ENCODE results near the gene IFNA6.
"Not testable (repeated sequence)": the region's sequence is repeated elsewhere in the genome, so short reads cannot be mapped to it uniquely, and the experiment has no call there.

IFNA6 gene

DNA sequence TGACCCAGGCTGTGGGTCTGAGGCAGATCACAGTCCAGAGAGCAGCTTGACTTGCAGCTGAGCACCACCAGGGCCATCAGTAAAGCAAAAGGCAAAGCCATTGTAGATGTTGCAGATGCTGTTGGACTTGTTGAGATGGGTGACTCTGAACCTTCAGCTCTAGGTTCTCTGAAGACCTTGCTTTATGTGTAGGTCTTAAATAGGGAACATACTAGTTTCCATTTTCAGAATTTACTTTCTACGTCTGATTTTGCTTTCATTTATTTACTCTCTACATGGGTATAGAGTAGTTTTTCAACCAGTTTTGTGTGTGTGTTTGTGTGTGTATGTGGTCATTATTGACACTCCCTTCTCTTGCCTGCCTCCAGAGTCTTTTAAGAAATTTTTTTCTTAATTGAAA, at the start of gene IFNA6:
Gene IFNA6, minus strand, starts transcription at position 101 of the 400 bp plus-strand sequence. Its CDS starts 0 bp downstream, at position 101.
- FAIRE-seq (no peak), DNase-seq (ENCODE audit: low spot score) (no peak)

DNA sequence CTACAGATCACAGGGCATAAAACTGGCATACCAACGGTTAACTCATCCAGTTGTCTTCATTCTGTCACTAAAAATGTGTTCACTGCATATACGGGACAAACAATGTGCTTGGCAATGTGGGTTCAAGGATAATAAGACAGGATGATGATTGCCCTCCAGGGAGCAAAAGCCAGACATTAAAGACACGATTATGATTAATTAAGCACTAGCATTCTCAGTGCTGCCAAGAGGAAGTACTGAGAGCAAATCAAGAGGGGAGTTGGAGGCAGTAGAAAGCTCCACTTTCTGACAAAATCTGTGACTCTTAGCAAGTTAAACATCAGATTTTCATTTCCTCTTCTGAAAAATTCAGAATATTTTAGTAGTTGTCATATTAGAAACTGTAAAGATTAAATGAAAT, 49.3 kb upstream of the IFNA6 start:
- FAIRE-seq (no peak), DNase-seq (ENCODE audit: low spot score) (no peak)

DNA sequence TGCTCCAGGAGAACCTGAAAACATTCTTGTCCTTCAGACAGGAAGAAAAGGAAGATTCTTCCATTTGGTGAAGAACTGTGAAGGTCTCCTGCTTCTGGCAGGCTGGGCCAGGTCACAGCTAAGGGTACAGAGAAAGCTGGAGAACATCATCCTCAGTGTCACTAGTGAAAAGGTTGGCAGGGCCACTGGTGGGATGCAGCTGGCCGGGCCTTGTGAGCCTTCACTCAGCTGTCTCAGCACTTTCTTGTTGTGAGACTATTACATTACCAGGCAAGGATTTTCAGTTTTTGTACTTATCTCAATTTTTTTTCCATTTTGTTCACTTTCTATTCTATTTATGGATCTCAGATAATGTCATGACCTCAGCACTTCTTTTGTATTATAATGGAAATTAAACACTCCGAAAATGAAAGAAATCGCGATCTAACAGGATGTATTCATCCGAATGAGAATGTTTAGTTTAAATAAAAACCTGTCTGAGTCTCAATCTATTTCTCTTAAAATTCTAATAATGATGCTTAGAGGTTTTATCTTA, 48.3 kb upstream of the IFNA6 start:
- DNase-seq (ENCODE audit: low spot score) (no peak), FAIRE-seq (no peak)

DNA sequence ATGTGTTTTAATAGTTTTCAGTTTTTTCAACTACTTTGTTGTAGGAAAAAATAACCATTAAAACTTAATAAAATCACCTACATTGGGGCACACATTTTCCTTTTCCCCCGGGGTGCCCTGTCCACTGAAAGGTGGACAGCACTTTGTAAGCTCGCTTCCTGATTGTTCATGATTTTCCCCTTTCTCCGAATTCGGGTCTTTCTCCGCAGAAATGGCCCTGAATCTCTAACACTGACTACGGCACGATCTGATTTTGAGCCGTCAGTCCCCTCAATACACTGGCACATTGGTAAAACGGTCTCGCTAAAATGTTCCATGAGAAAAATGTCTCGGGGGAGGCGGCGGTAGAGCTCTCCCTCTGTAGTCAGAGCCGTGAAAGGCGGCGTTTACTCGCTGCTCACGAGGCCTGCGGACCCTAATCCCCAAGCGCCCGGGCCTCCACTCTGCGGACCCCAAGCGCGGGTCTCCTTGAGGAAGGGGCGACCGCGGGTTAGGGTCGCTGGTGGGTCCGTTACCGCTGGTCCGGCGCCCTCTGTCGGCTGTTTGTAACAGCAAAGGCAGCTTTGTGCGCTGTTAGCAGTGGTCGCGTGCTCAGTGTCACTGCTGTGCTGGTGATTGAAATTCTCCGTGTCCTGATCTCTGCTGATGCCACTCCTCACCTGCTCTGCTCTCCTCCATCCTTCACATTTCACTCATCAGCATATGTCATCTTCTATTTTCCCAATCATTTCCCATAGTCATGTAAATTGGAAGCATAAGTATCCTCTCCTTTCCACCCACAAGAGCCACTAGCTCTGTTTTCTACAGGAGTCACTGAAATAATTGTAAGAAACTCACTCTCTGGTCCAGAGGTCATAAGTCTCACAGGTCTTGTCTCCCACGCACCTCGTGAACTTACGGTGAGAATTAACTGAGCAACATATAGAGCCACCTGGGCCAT, 45.4 kb upstream of the IFNA6 start:
- DNase-seq (ENCODE audit: low spot score) (no peak), FAIRE-seq (no peak)

DNA sequence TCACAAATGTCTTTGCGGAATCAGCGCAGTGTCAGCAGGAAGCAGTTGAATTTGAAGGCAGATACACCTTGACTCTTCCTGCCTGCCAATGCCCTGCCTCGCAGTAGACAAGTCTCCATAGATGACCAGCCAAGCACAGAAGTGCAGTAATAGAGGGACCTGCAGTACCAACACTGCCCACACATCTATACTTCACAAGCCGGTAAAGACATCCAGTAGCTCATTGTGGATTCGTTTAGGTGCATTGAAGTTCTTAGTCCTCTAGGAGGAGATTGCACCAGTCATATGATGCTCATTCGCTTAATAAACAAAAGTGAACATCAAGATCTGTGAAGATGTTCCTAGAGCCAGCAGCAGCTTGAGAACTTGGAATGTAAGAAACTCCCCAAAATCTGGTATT, 41.6 kb upstream of the IFNA6 start:
- FAIRE-seq (no peak), DNase-seq (ENCODE audit: low spot score) (peak; percentile 12)

DNA sequence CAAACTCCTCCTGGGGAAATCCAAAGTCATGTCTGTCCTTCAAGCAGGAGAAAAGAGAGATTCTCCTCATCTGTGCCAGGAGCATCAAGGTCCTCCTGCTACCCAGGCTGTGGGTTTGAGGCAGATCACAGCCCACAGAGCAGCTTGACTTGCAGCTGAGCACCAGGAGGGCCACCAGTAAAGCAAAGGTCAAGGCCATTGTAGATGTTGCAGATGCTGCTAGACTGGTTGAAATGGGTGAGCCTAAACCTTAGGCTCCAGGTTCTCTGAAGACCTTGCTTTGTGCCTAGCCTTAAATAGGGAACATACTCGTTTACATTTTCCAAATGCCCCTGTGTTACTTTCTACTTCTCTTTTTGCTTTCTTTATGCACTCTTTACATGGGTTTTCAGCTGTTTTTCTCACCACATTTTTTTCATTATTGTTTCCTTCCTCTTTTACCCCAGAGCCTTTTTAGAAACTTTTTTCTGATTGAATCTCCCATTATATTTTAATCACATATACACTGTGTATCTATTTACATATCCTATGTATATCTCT, 34.5 kb upstream of the IFNA6 start, which contains the start of gene IFNA2:
Gene IFNA2, minus strand, starts transcription at position 268 of the 540 bp plus-strand sequence. Its CDS starts 69 bp downstream, at position 199.
- FAIRE-seq: no peak
- DNase-seq (ENCODE audit: low spot score): no peak

DNA sequence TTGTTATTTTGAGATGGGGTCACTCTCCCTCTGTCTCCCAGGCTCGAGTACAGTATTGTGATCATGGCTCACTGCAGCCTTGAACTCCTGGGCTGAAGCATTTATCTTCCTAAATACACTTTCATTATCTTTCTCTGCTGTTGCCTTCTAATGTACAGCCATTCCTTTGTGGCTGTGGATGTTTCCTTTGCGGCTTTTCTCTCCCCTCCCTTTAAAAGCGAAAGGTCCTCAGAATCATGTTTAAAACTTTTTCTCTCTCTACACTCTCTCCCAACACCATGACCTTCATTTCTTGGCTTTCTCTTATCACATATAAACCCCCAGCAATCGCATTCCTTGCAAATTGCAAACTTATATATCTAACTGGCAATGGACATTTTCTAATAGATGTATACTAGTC, 32.9 kb upstream of the IFNA6 start:
- FAIRE-seq (no peak), DNase-seq (ENCODE audit: low spot score) (no peak)

DNA sequence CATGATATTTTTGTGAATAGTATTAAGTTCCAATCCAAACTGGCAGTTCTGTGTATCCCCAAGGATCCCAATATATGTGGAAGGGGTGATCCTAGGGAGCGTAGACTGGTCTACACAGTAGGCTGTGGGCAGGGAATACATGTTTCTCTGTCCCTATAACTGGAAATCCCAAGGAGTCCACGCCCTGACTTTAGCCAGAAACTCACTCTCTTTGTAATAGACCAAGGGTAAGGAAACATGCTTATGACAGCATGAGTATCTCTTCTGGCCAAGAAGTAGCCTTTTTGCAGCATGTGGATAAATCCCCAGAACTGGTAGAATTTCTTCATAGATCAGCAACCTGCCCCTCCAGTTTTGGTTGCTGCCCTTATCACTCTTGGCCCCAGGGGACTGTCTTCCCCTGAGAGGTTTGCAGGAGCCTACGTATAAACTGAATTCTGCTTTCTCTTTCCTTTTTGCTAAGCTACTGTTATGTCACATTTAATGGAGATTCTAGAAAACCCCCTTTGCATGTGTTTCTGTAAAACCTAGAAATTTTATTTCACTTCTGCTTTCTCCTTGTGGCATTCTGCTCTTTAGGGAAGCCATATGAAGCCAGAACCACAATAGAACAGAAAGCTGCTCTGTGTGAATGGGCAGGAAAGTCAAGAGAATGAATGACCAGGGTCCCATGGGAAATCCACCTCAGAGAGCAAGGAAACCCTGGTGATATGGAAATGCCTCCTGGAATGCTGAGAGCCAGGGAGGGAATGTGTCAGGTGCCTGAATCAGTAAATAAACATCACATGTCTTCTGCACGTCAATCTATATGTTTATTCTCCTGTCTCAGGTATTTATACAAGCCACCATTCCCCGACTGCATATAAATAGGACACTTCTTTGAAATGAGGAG, 31.0 kb upstream of the IFNA6 start:
- DNase-seq (ENCODE audit: low spot score) (no peak), FAIRE-seq (no peak)

DNA sequence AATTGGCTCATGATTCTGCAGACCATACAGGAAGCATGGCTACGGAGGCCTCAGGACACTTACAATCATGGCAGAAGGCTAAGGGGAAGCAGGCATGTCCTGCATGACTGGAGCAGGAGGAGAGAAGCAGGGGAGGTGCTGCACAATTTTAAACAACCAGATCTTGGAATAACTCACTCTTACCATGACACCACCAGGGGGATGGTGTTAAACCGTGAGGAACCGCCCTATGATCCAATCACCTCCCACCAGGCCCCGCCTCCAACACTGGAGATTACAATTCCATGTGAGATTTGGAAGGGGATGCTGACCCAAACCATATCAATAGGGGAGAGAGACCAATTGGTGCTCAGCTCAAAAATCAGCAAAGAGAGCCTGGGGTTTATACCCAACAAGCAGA, 20.8 kb upstream of the IFNA6 start:
- not testable (repeated sequence) for DNase-seq (ENCODE audit: low spot score)

DNA sequence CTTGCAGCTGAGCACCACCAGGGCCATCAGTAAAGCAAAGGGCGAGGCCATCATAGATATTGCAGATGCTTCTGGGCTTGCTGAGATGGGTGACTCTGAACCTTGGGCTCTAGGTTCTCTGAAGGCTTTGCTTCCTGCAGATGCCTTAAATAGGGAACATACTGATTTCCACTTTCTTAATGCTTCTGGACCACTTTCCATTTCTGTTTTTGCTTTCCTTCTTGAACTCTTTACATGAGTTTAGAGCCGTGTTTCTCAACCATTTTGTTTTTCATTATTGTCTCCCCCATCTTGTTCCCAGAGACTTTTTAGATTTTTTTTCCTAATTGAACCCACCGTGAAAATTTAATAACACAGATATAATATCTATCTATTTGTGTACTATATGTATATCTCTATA, 17.3 kb upstream of the IFNA6 start, which contains the start of gene IFNA13:
Gene IFNA13, minus strand, starts transcription at position 101 of the 400 bp plus-strand sequence. Its CDS starts 47 bp downstream, at position 54.
- no peak for FAIRE-seq

More for the DNA sequence above, 20.8 kb upstream of the IFNA6 start:
- FAIRE-seq: not testable (repeated sequence)

DNA sequence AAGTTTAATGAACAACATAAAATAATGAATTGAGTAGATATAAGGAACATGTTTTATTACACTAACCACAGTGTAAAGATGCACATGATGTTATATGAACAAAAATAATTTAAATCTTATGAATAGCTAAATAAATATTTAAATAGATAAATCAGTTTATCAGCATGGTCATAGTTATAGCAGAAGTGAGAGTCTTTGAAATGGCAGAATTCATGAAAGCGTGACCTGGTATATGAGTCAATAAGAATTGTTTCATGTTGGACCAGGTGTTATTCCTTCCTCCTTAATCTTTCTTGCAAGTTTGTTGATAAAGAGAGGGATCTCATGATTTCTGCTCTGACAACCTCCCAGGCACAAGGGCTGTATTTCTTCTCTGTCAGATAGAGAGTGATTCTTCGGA, 16.5 kb upstream of the IFNA6 start:
- DNase-seq (ENCODE audit: low spot score); FAIRE-seq: not testable (repeated sequence)

More for the DNA sequence above, 17.3 kb upstream of the IFNA6 start, which contains the start of gene IFNA13:
- no peak for DNase-seq (ENCODE audit: low spot score)

DNA sequence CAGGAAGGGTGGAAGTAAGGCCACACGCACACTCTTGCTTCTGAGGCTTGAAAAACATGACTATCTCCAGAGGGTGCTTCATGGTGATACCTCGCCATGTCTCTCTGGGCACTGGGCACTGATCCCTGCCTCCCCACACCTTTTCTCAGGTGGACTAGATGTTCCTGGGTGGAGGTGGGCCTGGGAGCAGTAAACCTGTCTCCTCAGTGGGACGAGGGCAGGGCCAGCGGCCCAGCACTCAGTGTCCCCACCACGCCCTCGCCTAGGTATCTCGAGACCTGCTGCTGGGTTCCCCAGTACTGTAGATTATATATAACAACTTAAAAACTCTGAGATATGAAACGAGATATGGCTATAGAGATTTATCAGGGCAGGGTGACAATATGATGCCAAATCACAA, 11.6 kb upstream of the IFNA6 start:
- FAIRE-seq (no peak), DNase-seq (ENCODE audit: low spot score) (no peak)

DNA sequence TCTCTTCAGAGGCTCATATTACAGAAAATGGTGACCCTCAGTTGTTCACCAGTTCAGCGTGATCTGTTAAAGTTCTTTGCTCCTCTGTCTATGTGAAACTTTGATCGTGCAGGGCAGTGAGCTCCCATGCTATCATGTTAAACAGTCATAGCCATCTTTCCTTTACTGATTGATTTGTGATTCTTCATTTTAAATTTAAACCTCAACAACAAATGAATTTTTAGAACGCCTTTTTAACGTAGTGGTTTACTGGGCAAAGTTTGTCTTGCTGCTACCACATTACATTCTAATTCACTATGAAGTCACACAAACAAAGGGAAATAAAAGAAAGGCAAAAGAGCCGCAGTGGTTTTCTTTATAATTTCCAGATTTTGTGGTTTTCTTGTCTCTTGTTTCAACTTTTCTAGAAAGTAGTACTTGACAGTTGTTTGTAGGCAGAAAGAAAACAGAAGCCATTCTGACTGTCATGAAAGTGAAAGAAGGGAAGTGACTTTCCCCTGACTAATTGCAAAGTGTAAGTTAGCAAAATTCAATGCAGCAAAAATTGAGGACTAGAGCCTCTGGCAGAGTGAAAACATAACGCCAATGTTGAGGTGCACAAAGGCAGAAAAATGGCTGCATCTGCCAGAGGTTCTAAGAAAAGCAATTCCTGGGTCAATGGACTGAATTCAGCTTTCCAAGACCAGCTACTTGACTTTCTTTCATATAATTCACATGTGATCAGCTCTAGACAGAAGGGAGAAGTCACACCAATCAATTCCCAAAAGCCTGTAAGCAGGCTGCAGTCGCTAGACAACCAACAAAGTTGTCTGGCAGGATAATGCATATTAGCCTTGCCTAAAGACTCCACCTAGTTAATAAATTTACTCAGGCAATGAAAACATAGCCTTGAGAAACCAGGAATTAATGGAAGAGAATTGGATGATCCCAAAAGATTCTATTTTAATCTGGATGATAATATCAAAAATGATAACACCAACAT, 7.1 kb upstream of the IFNA6 start:
- no peak for FAIRE-seq
- DNase-seq (ENCODE audit: low spot score): no peak

DNA sequence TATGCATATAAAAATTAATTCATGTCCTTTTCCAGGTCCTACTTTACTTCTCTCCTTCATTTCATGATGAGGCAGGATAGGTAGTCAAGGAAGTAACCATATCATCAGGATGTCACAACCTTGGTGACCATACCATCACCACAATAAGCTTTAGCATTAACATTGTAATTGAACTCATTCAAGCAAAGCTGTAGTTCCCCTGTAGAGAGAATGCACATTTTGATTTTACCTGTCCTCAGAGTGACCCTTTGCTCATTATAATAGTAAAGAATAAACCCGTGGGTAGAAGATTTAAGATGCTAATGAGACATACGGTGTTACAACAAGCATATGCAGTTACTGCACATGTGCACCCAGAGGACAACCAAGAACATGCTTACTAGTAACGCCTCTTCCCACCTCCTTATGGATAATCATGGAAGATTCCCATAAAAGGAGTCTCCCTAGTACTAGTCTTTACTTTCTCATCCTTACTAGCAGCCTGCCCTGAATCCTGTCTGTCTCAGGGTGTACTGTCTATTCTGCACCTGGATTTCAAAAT, 2.2 kb downstream of the IFNA6 start:
- no peak for FAIRE-seq
- no peak for DNase-seq (ENCODE audit: low spot score)

DNA sequence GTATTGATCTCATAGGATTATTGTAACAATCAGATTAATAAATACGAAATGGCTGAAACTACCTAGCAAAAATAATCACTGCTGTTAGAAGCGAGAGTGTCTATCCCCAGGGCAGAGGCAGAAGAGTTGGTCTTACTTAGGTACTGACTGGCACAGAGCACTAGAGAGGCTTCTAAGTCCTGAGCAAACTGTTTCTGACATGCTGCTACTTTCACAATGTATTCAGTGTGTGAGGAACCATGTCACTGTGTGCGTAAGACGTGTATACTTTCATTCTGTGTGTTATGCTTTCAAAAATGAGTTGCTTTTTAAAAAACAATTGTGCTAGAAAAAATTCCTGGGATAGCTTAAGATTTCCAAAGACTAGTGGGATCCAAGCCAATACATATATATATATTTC, 10.0 kb downstream of the IFNA6 start:
- DNase-seq (ENCODE audit: low spot score): no peak
- FAIRE-seq: no peak

DNA sequence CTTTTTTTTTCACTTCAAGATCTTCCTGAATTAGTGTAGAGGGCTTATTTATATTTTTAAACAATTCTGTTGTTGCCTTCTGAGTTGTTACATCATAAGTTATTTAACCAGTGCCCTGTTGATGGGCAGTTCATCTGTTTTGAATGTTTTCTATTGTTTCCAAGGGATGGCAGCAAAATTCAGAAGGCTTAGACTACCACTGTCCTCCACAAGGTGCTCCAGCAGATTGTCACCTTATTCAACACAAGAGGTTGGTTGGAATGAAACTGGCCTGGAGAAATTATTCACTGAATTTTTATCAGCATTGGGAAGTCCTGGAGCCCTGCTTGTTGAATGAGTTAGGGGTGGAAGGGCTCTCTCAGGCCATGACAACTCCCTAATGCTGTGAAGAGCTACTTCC, 14.2 kb downstream of the IFNA6 start:
- FAIRE-seq (no peak), DNase-seq (ENCODE audit: low spot score) (no peak)

DNA sequence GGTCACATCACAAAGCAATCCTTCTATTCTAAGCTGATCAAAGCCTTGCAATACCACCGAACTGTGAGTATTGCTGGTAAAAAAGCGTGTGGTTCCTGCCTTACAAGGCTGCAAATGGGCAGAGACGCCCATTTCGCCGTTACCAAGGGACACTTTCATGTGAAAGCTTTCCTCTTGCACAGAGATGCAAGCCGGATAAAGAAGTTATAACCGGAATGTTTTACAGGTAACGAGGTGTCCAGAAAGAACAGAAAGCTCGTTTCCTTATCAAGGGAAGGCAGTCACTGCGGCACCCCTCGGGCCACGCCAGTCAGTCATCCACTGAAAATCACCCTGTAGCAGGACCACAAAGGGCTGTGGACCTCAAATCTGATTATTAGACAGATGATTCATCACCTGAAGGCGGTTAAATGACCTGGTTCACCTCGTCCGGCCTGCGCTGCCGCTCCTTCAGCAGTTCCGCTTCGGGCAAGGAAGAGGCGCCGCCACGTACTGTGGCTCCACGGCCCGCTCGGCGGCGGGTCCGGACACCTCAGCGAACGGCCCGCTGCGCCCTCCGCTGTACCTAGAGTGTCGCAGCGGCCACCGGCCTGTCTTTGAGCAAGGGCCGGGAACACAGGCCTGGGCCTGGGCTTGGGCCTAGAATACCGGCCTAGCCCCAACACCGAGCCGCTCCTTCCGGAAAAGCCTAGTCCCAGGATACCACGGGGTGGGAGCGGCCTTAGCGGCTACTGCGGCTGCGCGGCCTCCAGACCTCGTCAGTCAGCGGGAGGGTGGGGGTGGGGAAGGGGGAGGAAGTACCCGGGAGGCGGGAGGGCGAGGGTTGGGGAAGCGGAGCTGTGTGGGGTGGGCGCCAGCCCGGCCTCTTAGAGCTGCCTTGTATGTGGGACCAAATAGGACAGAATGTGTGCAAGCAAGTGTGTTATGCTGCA, 15.7 kb downstream of the IFNA6 start, which contains the start of gene KLHL9:
Gene KLHL9, minus strand, starts transcription at position 704 of the 932 bp plus-strand sequence. Its CDS starts 545 bp downstream, at position 159.
- peak; percentile 82 for DNase-seq (ENCODE audit: low spot score)
- FAIRE-seq: no peak

DNA sequence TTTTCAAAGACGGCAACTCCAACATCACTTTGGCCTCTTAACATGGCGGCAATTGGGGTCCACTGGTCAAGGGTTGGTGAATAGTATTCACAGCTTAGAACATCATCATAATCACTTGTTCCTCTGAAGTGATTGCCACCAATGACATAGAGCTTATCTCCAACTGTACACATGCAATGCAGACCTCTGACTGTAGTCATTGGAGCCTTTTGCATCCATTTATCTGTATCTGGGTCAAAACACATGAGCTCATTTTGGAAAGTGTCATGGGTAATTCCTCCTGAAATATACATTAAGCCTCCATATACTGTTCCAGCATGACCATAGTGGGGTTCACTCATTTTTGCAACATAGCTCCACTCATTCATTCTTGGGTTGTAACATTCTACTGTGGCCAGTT, 17.5 kb downstream of the IFNA6 start:
- no peak for DNase-seq (ENCODE audit: low spot score)
- FAIRE-seq: no peak

All from RCC 7860 (cell line).